LNCaP clone FGC (cell line): ENCODE results near the gene HK2.

Experiments used
- DNase-seq: peaks from one replicate; pipeline ENCODE4 v3.0.0-alpha.2; 2011; ENCODE audit warnings: low read depth
- H3K4me3 ChIP-seq: 2 replicates; pipeline ENCODE4 v1.5.1; 2011; ENCODE audit warnings: mild to moderate bottlenecking, low read depth, low read length, control low read depth
- CTCF ChIP-seq: IDR thresholded peaks from 2 replicates; pipeline ENCODE4 v1.5.1; 2012; ENCODE audit warnings: mild to moderate bottlenecking; ENCODE audit not compliant: control insufficient read depth, insufficient read depth; ENCODE audit errors: extremely low read depth

The HK2 gene

GRCh38 chr2:74924463-74925265 is 90.7 kb downstream of the HK2 start:
- no peak for TF ChIP-seq CTCF

GRCh38 chr2:74925361-74925786 is 91.4 kb downstream of the HK2 start:
- H3K4me3 ChIP-seq = no peak overlapping the region
- no peak for DNase-seq
- TF ChIP-seq CTCF = no peak

More at GRCh38 chr2:74924463-74925265, 90.7 kb downstream of the HK2 start:
- no peak overlapping the region for H3K4me3 ChIP-seq
- no peak for DNase-seq

- DNase-seq = no peak
- no peak for TF ChIP-seq CTCF
- no peak overlapping the region for H3K4me3 ChIP-seq
Observed at GRCh38 chr2:74927621-74928020, 93.7 kb downstream of the HK2 start.

GRCh38 chr2:74930811-74931486 is 97.0 kb downstream of the HK2 start:
- TF ChIP-seq CTCF = no peak
- no peak overlapping the region for H3K4me3 ChIP-seq
- DNase-seq = no peak

- no peak overlapping the region for H3K4me3 ChIP-seq
- DNase-seq = no peak
- no peak for TF ChIP-seq CTCF
Observed at GRCh38 chr2:74931940-74932339, 98.0 kb downstream of the HK2 start.

GRCh38 chr2:74935975-74936391 is 102.1 kb downstream of the HK2 start:
- no peak overlapping the region for H3K4me3 ChIP-seq
- TF ChIP-seq CTCF = no peak
- DNase-seq = no peak
